Activated CD8-positive, alpha-beta T cell treated with anti-CD3 and anti-CD28 coated beads for 36 hours (primary cell): ENCODE results near the gene SUDS3. TPM values are rescaled to one million over a fixed set of nuclear protein-coding genes. Genes with fewer than 3 reads are reported as not detected.

ENCODE experiments used
- ATAC-seq: fragments of 200-7000 bp; cut with Tn5 transposase; one replicate; pipeline ENCODE4 v1.10.0; 2021; ENCODE audit warnings: mild to moderate bottlenecking, moderate library complexity
- CTCF ChIA-PET: fragments of 350-600 bp; sonication (Branson Sonifier 250); formaldehyde crosslinking; loops from one replicate; lab custom pipeline; 2021; ENCODE audit warnings: antibody characterized with exemption; lab: Charles Lee
- POLR2A ChIA-PET: fragments of 350-600 bp; sonication (Branson Sonifier 250); formaldehyde crosslinking; loops from one replicate; lab custom pipeline; 2021; ENCODE audit warnings: antibody characterized with exemption; lab: Charles Lee
- DNase-seq: peaks from one replicate; pipeline ENCODE4 v3.0.0-alpha.2; 2020
- H3K27ac Mint-ChIP-seq: one replicate; pipeline ENCODE4 v1.8.0; 2021; ENCODE audit warnings: mild to moderate bottlenecking, mixed read lengths
- H3K27me3 Mint-ChIP-seq: one replicate; pipeline ENCODE4 v1.8.0; 2021; ENCODE audit warnings: mixed read lengths
- H3K36me3 Mint-ChIP-seq: one replicate; pipeline ENCODE4 v1.8.0; 2021; ENCODE audit warnings: low read depth, mixed read lengths
- H3K4me1 Mint-ChIP-seq: one replicate; pipeline ENCODE4 v1.8.0; 2021; ENCODE audit warnings: low read depth, mixed read lengths
- H3K4me3 Mint-ChIP-seq: one replicate; pipeline ENCODE4 v1.8.0; 2021; ENCODE audit warnings: mild to moderate bottlenecking, moderate library complexity, mixed read lengths
- H3K9me3 Mint-ChIP-seq: one replicate; pipeline ENCODE4 v1.8.0; 2021; ENCODE audit warnings: mixed read lengths
- intact Hi-C: fragments of 100-400 bp; cut with micrococcal nuclease; formaldehyde crosslinking; loops from one replicate; pipeline ENCODE4 v1.10.0; 2022
- total RNA-seq, 2 experiments: library from RNA; stranded (reverse); gene quantifications; one replicate each; pipeline ENCODE4 v1.2.3, GENCODE V29; 2021
- TF ChIP-seq, protein P1 (sequence below): fragments of 200-600 bp; IDR thresholded peaks from one replicate; pipeline ENCODE4 v1.8.0; 2022; ENCODE audit warnings: antibody characterized with exemption, mild to moderate bottlenecking

The SUDS3 gene
- total RNA-seq, 2 experiments from 2014 or later = 18.0 to 19.8 TPM

DNA sequence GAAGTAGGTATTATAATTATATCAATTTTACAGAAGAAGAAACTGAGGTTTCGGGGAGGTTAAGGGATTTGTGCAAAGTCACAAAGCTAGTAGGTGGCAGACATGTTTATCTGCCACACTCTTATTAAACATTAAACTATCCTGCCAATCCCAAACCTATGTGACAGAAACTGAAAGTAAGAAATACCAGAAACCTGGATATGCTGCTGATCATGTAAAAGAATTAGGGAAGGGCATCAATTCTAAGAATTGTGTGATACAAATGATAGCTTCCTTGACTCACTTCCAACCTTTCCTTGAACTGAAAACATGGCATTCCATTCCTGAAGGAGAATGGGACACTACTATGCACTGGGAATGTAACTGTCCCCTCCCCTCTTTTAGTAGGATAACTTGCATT, 20.5 kb upstream of the SUDS3 start:
- peaks cover 24% of the 10 kb centered on the region for H3K36me3 Mint-ChIP-seq
- POLR2A ChIA-PET = interaction anchor here (0.7 to 1.2 kb wide), 2 partner anchors 40 to 171 kb away, joined by 3 to 5 read pairs; no protein-coding TSS in a partner anchor
- intact Hi-C loops = loop anchor here (5.0 kb wide), 1 partner anchor 309 kb away; no protein-coding TSS in a partner anchor

DNA sequence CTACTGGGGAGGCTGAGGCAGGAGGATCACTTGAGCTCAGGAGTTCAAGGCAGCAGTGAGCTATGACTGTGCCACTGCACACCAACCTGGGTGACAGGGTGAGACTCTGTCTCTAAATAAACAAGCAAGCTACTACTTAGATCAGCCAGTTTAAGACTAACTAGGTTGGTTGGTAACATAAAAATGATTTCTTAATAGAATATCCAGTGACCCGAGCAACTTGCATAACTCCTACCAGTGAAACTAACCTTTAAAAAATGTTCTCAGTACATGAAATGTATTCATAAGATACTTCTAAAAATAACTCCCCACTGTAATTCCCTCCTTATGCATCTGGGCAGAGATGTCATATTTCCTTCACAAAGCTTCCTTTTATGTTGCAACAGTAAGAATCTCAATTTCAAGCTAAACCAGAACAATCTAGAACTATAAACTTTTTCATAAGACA, 19.5 kb upstream of the SUDS3 start:
- peak; percentile 15 for ATAC-seq

More for the DNA sequence above, 20.5 kb upstream of the SUDS3 start:
- no peak overlapping the region for H3K27ac Mint-ChIP-seq
- peaks cover 10% of the 10 kb centered on the region for H3K9me3 Mint-ChIP-seq
- no peaks in the 10 kb centered on the region for H3K27me3 Mint-ChIP-seq
- H3K4me1 Mint-ChIP-seq = peaks cover 48% of the 10 kb centered on the region
- DNase-seq (no peak), ATAC-seq (no peak)
- CTCF ChIA-PET = interaction anchor here (0.6 to 8.5 kb wide), 2 partner anchors 21 to 56 kb away, joined by 3 to 129 read pairs; partner anchors contain the start of gene SUDS3
- TF ChIP-seq, protein P1, sequence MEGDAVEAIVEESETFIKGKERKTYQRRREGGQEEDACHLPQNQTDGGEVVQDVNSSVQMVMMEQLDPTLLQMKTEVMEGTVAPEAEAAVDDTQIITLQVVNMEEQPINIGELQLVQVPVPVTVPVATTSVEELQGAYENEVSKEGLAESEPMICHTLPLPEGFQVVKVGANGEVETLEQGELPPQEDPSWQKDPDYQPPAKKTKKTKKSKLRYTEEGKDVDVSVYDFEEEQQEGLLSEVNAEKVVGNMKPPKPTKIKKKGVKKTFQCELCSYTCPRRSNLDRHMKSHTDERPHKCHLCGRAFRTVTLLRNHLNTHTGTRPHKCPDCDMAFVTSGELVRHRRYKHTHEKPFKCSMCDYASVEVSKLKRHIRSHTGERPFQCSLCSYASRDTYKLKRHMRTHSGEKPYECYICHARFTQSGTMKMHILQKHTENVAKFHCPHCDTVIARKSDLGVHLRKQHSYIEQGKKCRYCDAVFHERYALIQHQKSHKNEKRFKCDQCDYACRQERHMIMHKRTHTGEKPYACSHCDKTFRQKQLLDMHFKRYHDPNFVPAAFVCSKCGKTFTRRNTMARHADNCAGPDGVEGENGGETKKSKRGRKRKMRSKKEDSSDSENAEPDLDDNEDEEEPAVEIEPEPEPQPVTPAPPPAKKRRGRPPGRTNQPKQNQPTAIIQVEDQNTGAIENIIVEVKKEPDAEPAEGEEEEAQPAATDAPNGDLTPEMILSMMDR = no peak
- peak overlapping the region; percentile 32 for H3K4me3 Mint-ChIP-seq

DNA sequence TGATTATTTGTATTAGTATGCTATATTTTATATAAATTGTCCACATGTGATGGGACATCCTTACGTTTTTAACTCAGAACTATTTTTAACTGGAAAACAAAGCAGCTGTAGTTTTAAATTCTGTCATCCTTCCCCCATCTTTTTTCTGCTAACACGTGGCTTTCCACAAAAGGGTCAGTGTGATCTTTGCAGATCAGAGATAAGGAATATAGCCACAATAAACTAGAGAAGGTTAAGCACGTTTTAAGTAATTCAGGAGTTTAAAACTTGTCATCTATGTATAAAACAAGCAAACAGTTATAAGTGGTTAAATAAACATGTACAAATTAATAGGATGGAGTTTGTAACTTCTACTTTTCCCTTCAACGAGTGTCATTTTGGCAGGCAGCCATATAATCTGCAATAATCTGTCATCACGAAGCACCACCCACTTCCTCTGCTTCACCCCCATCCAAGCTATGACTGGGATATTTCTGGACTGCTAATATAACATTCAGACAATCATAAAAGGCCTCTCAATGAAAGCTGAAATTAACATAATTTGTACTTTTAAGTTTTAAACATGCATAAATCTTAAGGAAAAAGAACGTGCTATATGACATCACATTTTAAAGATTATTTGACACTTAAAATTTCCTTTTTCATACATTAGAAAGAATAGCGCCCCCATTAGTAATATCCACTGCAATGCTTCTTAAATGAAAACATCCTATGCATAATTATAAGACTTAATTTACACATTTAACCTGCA, 18.9 kb upstream of the SUDS3 start:
- POLR2A ChIA-PET = interaction anchor here (0.7 to 2.4 kb wide), 8 partner anchors 10 to 341 kb away, joined by 3 to 9 read pairs (median 4); partner anchors contain the start of genes PEBP1, RFC5, SUDS3 and TAOK3

More for the DNA sequence above, 19.5 kb upstream of the SUDS3 start:
- H3K4me1 Mint-ChIP-seq = peaks cover 46% of the 10 kb centered on the region
- peak; percentile 32 for DNase-seq
- intact Hi-C loops = loop anchor here (5.0 kb wide), 1 partner anchor 310 kb away; no protein-coding TSS in a partner anchor
- H3K9me3 Mint-ChIP-seq = peaks cover 10% of the 10 kb centered on the region
- peak overlapping the region; percentile 88 for H3K4me3 Mint-ChIP-seq
- POLR2A ChIA-PET = interaction anchor here (0.9 to 1.6 kb wide), 6 partner anchors 10 to 341 kb away, joined by 3 to 7 read pairs (median 4); partner anchors contain the start of genes PEBP1, RFC5 and TAOK3
- TF ChIP-seq, protein P1 = no peak
- H3K27ac Mint-ChIP-seq = peak overlapping the region; percentile 96
- no peaks in the 10 kb centered on the region for H3K27me3 Mint-ChIP-seq
- peaks cover 24% of the 10 kb centered on the region for H3K36me3 Mint-ChIP-seq
- CTCF ChIA-PET = interaction anchor here (0.9 to 8.5 kb wide), 11 partner anchors 9 to 1329 kb away, joined by 3 to 129 read pairs (median 5); partner anchors contain the start of genes SUDS3 and TAOK3

DNA sequence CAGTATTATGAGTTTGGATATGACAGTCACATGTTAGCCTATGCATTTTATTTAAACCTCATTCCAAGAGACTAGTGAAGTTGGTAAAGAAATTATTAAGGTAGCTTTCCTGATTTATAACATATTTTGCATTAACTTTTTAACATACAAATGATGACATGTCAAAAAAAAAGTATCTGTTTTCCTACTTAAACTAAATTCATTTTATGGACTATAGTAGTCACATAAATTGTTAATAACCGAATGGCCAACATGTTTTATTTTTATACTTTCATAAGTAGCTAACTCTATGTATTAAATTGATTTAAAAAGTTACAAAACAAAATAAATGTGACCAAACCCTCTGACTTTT, 18.4 kb upstream of the SUDS3 start:
- intact Hi-C loops = loop anchor here (2.0 to 5.0 kb wide), 2 partner anchors 51 to 311 kb away; no protein-coding TSS in a partner anchor
- ATAC-seq = no peak
- Mint-ChIP-seq H3K4me1 (peaks cover 44% of the 10 kb centered on the region), H3K9me3 (peaks cover 10% of the 10 kb centered on the region), H3K27me3 (no peaks in the 10 kb centered on the region), H3K36me3 (peaks cover 23% of the 10 kb centered on the region), H3K4me3 (peak overlapping the region; percentile 88), H3K27ac (peak overlapping the region; percentile 96)
- TF ChIP-seq, protein P1 = peak; percentile 42
- POLR2A ChIA-PET = interaction anchor here (0.9 to 2.4 kb wide), 3 partner anchors 11 to 51 kb away, joined by 3 to 9 read pairs (median 6); partner anchors contain the start of gene SUDS3
- no peak for DNase-seq
- CTCF ChIA-PET = interaction anchor here (0.5 to 8.5 kb wide), 13 partner anchors 10 to 199 kb away, joined by 3 to 129 read pairs (median 5); partner anchors contain the start of genes SUDS3 and TAOK3

More for the DNA sequence above, 18.9 kb upstream of the SUDS3 start:
- Mint-ChIP-seq H3K9me3 (peaks cover 10% of the 10 kb centered on the region), H3K4me1 (peaks cover 46% of the 10 kb centered on the region), H3K27me3 (no peaks in the 10 kb centered on the region), H3K27ac (peak overlapping the region; percentile 96), H3K4me3 (peak overlapping the region; percentile 88), H3K36me3 (peaks cover 24% of the 10 kb centered on the region)
- intact Hi-C loops = loop anchor here (2.0 to 5.0 kb wide), 2 partner anchors 51 to 310 kb away; no protein-coding TSS in a partner anchor
- TF ChIP-seq, protein P1 = peak; percentile 72
- peak; percentile 81 for ATAC-seq
- CTCF ChIA-PET = interaction anchor here (0.7 to 8.5 kb wide), 15 partner anchors 10 to 1328 kb away, joined by 3 to 129 read pairs (median 5); partner anchors contain the start of genes SUDS3 and TAOK3
- peak; percentile 77 for DNase-seq
